LHCN-M2 (cell line): Measurements from ENCODE around the gene RTKN. TPM values are rescaled to one million over a fixed set of nuclear protein-coding genes. Genes with fewer than 3 reads are reported as not detected.
"Not testable (repeated sequence)": the region's sequence is repeated elsewhere in the genome, so short reads cannot be mapped to it uniquely, and the experiment has no call there.

Source experiments
- DNase-seq: peaks from one replicate; pipeline ENCODE4 v3.0.0-alpha.2; 2012; ENCODE audit warnings: low read depth
- polyA plus RNA-seq: library from polyadenylated mRNA; unstranded; fragments of >200 nt; gene quantifications from one replicate; pipeline ENCODE4 v1.2.1, GENCODE V29; 2012; ENCODE audit warnings: missing spikeins
- total RNA-seq: library from RNA; depleted of rRNA; stranded (reverse); fragments of >200 nt; gene quantifications from 2 replicates; pipeline ENCODE4 v1.2.3, GENCODE V29; 2014; rRNA removed

The RTKN gene, protein sequence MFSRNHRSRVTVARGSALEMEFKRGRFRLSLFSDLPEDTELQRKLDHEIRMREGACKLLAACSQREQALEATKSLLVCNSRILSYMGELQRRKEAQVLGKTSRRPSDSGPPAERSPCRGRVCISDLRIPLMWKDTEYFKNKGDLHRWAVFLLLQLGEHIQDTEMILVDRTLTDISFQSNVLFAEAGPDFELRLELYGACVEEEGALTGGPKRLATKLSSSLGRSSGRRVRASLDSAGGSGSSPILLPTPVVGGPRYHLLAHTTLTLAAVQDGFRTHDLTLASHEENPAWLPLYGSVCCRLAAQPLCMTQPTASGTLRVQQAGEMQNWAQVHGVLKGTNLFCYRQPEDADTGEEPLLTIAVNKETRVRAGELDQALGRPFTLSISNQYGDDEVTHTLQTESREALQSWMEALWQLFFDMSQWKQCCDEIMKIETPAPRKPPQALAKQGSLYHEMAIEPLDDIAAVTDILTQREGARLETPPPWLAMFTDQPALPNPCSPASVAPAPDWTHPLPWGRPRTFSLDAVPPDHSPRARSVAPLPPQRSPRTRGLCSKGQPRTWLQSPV
- total RNA-seq: 36.2 and 51.4 TPM in 2 replicates
- polyA plus RNA-seq: 21.2 TPM

DNA sequence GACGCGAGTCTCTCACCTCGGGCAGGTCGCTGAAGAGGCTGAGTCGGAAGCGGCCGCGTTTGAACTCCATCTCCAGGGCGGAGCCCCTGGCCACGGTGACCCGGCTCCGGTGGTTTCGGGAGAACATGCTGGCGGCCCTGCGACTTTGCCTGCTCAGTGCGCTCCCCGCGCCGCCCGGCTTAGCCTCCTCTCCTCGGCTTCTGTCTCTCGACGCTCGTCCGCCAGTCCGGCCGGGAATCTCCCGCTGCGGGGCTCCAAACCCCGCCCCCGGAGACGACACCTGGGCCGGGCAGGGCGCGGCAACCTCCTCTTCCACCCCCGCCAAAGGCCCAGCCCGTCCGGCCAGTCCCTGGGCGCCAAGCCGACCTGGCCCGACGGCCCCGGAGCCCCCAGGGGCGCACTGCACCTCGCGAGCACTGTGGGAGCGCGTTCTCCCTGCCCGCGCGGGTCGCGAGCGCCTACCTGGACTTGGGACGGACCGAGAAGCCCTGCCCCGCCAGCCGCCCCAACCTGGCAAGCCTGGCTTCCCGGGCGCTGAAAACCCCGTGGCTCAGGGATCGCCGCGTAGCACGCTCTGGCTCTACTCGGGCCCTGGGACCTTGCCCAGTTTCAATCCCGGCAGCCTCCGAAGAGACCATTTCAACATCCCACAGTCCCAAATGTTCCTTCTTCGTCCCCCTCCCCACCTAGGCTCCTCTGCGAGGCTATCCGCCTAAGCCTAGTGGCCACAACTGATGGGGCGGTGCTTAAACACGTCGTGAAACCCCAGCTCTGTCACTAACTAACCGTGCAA is at the start of gene RTKN:
TSS of gene RTKN (minus strand) at position 248 of the 793 bp plus-strand sequence. CDS start at position 127, 121 bp downstream.
- no peak for DNase-seq

DNA sequence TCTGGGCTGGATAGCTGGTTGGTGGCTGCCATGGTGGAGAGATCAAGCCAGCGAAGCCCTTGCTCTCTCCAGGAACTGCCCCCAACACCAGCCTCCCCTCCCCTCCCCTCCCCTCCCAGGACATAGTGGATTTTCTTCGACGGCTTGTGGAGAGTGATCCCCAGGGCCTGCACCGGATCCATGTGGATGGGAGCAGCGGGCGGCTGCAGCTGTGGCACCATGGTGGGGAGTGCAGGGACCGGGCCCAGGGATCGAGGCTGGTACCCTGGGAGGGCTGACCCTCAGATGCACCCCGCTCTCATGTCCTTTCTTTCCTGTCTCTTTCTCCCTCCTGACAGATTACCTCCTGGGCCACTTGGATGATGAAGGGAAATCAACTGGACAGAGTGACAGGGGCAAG is 48.2 kb upstream of the RTKN start:
- no peak for DNase-seq

DNA sequence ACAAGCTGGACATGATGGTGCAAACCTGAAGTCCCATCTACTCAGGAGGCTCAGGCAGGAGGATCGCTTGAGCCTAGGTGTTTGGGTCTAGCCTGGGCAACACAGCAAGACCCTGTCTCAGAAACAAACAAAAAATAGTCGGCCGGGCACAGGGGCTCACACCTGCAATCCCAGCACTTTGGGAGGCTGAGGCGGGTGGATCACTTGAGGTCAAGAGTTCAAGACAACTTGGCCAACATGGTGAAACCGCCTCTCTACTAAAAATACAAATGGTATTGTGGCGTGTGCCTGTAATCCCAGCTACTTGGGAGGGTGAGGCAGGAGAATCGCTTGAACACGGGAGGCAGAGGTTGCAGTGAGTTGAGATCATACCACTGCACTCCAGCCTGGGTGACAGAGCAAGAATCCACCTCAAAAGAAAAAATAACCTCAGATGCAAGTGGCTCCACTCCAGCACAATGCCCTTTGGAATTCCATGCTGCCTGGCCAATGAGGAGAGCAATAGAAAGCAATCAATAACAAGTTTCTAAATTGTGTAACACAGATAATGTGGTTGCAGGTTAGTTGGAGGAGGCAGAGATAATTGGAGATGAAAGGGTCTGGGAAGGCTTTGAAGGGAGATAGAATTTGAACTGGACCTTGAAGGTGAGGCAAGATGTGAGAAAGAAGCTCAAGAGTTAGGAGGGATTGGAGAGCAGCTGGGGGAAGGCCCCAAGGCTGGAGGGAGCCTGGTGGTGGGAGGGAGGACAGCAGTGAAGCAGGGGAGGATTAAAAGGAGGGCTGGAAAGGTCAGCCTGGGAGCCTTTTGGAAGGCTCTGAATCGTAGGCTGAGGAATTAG is 47.1 kb upstream of the RTKN start:
- no peak for DNase-seq

DNA sequence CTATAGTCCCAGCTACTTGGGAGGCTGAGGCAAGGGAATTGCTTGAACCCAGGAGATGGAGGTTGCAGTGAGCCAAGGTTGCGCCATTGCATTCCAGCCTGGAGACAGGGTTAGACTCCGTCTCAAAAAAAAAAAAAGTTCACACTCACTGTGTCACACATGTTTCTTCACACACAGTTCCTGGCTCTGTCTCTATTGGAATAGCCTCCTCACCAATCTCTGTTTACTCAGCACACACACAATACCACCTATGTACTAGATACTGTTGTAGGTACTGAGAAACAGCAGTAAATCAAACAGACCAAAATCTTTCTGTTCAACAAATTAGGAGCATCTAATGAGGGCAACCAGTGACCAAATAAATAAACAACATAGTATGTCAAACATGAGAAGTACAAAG is 44.4 kb upstream of the RTKN start:
- no peak for DNase-seq

DNA sequence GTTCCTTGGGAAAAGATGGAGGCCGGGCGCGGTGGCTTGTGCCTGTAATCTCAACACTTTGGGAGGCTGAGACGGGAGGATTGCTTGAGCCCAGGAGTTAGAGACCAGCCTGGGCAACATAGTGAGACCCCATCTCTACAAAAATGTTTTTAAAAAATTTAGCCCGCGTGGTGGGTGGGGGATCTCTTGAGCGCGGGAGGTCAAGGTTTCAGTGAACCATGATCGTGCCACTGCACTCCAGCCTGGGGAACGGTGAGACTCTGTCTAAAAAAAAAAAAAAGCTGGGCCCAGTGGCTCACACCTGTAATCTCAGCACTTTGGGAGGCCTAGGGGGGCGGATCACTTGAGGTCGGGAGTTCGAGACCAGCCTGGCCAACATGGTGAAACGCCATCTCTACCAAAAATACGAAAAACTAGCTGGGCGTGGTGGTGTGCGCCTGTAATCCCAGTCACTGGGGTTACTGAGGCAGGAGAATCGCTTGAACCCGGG is 42.0 kb upstream of the RTKN start:
- DNase-seq: not testable (repeated sequence)

DNA sequence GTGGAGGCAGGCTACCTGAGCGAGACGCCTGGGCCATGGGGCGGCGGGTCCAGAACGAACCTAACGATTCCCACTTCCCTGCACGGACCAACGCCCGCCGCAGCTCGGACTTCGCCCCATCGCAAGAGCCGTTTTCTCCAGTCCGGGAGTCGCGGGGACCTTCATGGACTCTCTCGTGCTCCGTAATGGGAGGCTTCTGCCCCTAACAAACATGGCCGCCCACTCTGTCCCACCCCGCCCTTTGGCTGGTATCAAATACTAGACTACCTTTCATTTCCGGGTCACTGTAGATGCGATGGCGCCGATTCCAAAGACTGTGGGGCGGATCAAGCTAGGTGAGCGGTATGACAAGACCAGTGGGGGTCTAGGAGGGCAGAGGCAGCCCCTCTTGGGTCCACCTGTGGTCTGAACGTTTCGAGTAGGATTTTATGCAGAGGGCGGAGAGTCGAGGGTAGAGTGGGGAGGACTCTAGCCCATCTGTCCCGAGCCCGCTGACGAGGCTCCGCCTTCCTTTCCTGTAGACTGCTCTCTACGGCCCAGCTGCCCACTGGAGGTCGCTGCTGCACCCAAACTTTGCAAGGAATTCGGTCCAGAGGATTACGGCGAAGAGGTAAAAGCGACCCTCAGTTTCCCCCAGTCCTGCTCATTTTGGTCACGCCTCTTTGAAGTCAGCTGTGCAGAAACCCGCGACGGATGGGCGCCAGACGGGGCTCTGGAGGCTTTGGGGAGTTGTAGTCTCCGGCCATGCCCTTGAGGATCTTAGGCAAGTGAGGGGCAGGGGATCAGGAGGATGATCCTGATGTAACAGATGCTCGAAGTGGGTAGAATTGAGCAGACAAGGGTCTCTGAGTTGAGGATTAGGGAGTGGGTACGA is 41.3 kb upstream of the RTKN start, which contains the start of the genes CCDC142 and TTC31:
TSS of gene CCDC142 (minus strand) at position 198 of the 874 bp plus-strand sequence. CDS start at position 37, 161 bp downstream.
TSS of gene TTC31 (plus strand) at position 281 of the 874 bp plus-strand sequence. CDS start at position 296, 15 bp downstream.
- peak; percentile 94 for DNase-seq

DNA sequence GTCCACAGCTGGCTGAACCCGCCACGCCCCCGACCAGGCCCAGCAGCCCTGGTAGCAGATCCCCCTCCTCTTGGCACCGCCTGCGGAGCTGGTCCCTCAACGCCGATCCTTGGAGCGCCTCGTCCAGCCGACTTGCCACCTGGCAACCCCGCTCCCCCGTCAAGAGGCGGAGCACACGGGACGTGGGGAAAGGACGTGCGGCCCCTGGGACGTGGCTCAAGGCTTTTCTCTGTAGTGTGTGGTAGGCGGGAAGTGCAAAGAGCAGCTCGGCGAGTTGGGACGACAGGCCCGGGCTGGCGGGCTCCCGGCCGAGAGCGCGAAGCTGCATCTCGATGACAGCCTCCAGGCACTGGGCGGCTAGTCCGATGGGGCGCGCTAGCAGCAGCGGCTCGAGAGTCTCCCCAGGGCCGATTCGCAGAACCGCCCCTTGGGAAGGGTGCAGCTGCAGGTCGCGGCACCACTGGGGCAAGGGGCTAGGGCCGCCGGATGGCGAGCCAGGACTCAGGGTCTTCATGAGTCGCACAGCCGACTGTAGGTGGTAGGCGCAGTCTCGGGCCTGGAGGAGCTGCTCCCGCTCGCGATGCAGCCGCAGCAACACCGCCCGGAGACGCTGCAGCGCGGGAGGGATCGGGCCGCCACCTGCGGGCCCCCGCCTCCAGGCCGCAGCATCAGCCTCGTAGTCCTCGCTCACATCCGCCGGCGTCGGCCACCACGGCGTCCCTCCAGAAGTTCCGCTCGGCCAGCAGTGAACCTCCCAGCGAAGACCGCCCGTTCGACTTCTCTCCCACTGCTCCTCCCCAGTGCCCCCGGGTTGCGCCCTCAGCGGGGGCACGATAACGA is 40.4 kb upstream of the RTKN start:
- no peak for DNase-seq

DNA sequence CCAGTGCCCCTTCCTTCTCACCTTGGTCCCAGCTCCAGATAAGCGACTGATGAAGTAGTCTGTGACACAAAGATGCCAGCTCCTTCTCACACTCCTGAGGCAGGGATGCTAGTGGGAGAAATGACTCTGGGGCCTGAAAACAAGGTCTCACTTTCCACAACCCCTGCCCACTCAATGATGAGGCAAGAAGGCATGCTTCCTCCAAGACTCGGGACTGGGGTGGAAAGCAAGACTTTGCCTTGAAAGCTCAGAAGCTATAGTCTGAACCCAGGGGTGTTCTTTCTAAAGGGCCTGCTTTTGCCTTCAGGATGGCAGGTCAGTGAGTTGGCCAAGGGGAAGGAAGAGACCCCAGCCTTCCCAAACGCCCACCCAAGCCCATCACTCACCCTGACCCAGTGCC is 39.7 kb upstream of the RTKN start:
- DNase-seq: no peak

DNA sequence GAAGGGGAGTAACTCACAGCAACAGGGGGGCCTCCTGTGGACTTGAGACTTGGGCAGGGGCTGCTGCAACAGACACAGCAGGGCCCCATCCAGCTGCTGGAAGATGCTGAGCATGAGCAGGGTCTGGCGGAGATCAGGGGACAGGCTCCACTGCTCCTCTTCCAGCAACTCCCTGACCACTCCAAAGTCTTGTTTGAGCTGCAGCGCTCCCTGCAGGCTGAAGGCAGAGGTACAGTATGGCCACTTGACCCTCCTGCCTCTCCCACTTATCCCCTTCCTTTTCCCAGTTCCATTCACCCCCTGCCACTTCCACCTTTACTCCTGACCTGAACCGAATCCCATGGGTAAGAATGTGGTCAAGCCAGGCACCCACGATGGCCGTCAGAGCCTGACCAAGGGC is 33.2 kb upstream of the RTKN start:
- no peak for DNase-seq

DNA sequence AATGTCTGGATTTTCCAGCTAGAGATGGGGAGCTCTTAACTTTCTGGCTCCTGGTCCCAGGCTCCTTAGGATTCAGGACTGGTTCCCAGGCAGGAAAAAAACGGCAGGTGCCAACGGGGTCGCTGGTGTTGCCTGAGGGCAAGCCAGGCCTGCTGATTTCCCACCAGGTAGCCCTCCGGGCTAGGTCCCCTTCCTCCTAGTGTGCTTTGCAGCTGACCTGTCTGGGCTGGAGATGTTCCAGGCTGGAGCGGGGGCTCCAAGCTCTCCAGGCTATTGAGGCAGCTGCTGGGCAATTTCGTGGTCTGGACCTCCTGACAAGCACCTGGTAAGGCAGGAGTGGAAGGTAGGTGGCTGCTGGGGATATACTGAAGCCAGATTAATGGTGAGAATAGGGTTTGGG is 32.7 kb upstream of the RTKN start:
- DNase-seq: no peak

DNA sequence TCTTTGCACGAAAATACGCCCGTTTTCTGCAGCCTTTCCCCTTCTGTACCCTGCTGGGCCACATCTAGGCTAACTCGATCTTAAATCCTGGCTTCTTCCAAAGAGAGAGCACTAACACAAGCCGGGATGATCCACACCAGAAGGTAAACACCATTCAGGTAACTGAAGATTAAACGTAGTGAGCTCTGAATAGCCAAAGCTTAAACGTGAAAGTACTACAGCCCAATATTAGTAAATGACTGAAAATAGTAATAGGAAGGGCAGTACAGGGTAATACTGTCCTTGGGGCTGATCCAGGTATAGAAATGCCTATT is 31.2 kb upstream of the RTKN start:
- no peak for DNase-seq

DNA sequence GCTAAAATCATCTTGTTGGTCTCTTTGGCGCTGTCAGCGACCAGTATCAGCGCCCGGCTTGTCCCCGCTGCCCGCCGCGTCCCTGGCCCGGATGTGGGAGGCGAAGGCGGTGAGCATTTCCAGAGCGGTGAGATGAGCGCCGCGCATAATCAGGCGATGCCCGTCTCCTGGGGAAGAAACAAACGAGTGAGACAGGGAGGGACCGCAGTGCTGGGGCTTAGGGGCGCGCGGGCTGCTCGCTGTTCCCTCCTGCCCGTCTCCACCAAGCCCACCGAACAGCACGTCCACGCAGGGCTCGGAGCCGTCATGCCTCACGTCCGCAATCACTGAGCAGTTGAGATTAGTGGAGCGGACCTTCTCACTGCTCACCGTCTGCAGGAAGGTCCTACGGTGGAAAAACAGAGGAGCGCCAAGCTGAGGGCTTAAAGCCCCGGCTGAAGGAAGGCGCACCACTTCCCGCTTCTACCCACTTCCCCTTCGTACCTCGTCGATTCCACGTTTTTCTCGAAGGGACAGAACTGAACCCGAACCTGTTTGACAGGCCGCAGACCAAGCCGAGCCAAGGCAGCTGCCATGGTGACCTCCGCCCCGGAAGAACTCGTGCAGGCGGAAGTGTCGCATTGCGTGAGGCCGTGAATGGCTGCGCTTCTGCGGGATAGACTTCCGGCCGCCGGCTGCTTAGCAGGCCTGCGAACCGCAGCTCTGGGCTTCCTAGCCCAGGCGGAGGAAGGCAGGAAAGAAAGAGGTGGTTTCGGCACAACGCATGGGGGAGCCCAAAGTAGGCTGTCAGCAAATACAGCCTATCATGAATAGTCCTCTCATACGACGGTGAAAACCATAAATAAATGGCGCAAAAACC is 30.6 kb upstream of the RTKN start, which contains the start of gene MRPL53:
TSS of gene MRPL53 (minus strand) at position 595 of the 859 bp plus-strand sequence. CDS start at position 575, 20 bp downstream.
- peak; percentile 93 for DNase-seq

DNA sequence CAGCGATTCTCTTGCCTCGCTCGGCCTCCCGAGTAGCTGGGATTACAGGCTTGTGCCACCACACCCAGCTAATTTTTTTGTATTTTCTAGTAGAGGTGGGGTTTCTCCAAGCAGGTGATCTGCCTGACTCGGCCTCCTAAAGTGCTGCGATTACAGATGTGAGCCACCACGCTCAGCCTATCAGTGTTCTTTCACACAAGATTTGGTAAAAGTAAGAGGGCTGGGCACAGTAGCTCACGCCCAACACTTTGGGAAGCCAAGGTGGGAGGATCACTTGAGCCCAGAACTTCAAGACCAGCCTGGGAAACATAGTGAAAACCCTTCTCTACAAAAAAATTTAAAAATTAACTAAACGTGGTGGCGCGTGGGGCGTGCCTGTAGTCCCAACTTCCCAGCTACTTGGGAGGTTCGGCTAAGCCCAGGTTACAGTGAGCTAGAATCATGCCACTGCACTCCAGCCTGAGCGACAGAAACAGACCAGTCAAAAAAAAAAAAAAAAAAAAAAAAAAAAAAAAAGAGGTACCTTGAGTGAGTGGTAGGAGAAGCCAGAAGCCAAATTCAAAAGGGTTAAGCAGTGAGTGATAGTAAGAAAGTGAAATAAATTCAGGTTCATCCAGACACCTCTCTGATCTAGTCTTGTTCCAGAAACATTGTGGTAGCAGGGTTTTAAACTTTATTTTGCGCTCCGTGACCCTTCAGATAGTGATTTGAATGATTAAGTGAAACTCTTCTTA is 29.8 kb upstream of the RTKN start:
- DNase-seq: no peak

DNA sequence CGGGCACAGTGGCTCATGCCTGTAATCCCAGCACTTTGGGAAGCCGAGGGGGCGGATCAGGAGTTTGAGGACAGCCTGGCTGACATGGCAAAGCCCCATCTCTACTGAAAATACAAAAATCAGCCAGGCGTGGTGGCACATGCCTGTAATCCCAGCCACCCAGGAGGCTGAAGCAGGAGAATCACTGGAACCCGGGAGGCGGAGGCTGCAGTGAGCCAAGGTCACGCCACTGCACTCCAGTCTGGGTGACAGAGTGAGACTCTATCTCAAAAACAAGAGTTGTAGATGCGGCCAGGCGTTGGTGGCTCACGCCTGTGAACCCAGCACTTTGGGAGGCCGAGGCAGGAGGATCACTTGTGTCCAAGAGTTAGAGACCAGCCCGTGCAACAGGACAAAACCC is 29.0 kb upstream of the RTKN start:
- DNase-seq: not testable (repeated sequence)

DNA sequence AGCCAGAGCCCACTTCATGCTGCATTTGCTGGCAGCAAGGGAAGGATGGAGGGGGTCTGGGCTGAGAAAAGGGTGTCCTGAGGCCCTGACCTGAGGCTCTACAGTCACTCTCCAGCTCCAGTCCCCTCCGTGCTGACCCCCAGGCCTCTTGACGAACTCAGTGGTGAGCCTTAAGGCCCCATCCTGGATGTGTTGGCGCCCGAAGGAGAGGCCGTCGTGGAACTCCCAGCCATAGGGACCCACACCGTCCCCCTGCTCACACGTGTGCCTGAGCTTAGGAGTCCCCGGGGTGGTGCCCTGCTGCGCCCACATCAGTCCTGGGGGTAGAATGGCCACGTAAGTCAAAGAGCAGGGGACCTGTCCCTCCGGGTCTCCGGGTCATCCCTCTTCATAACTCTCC is 22.7 kb upstream of the RTKN start:
- no peak for DNase-seq

DNA sequence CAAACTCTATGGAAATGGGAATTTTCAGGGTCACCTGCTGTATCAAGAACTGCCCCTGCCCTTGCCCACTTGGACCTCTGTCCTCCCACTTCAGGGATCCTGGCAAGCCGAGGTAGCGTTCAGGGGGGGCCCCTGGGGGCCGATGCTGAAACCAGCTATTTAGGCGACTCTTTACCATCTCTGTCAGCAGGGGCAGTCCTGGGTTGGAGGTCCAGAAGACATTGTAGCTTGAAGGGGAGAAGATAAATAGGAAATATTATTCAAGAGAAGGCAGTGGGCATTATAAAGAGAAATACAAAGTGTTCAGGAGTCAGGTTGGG is 21.0 kb upstream of the RTKN start:
- no peak for DNase-seq

DNA sequence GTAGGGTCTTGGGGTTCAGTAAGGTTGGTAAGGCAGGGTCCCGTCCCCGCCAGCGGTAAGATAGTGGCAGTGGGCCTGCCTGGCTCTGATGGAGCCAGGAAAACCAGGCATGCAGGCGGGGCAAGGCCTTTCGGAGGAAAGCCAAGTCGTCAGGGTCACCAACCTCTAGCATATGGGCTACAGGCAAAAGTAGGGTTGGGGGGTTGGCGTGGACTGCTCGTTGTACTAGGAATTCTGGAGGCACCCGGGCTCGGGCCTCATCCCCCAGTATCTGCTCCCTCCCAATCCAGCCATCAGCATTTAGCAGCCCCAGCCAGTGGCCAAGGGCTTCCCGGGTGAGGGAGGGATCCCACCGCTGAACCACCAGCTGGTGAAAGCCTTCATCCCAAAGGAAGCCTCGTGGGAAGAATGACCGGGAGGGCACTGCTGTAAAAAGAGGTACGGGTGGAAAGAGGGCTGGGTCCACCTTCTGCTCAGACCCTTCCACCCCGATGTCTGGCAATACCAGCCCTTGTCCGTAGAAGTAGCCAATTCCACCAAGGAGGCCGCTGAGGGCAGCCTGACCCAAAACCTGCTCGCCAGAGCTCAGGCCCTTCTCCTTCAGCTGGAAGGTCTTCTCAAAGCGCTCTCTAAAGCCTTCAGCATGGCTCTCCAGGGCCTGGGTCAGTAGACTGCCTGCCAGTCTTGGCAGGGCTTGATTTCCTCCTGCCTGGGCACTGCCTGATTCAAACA is 20.5 kb upstream of the RTKN start:
- DNase-seq: no peak
